SK-N-SH treated with all-trans-retinoic acid at 6 μM for 48 hours (cell line): ENCODE measurements around the gene PROK1.
"Not testable (repeated sequence)": the region's sequence is repeated elsewhere in the genome, so short reads cannot be mapped to it uniquely, and the experiment has no call there.

Experiments used
- ATAC-seq: fragments of 200-7000 bp; cut with Tn5 transposase; 3 replicates; pipeline ENCODE4 v1.9.1; 2020; ENCODE audit warnings: mild to moderate bottlenecking, moderate library complexity
- ARNTL ChIP-seq: fragments of 450-650 bp; formaldehyde crosslinking; IDR thresholded peaks from 2 replicates; pipeline ENCODE4 v1.5.0; 2020; ENCODE audit warnings: low read depth, mild to moderate bottlenecking, moderate library complexity, borderline replicate concordance
- BACH2 ChIP-seq: fragments of 250-450 bp; sonication (Bioruptor Pico); IDR thresholded peaks from 2 replicates; pipeline ENCODE4 v1.9.0; 2021; ENCODE audit warnings: mild to moderate bottlenecking, borderline replicate concordance
- CSDC2 ChIP-seq: fragments of 250-450 bp; sonication (Bioruptor Pico); IDR thresholded peaks from 2 replicates; pipeline ENCODE4 v1.5.0; 2020; ENCODE audit warnings: mild to moderate bottlenecking, moderate library complexity
- CSRNP3 ChIP-seq: fragments of 250-450 bp; sonication (Bioruptor Pico); IDR thresholded peaks from 2 replicates; pipeline ENCODE4 v1.5.1; 2021; ENCODE audit warnings: mild to moderate bottlenecking, moderate library complexity
- ESRRG ChIP-seq: fragments of 250-450 bp; sonication (Bioruptor Pico); IDR thresholded peaks from 2 replicates; pipeline ENCODE4 v1.6.1; 2021; ENCODE audit warnings: mild to moderate bottlenecking
- GLIS3 ChIP-seq: fragments of 250-450 bp; sonication (Bioruptor Pico); IDR thresholded peaks from 2 replicates; pipeline ENCODE4 v1.5.0; 2020; ENCODE audit warnings: mild to moderate bottlenecking, moderate library complexity
- ISL1 ChIP-seq: fragments of 250-450 bp; sonication (Bioruptor Pico); IDR thresholded peaks from 2 replicates; pipeline ENCODE4 v2.1.2; 2022; ENCODE audit warnings: mild to moderate bottlenecking, moderate library complexity
- PATZ1 ChIP-seq: fragments of 250-450 bp; sonication (Bioruptor Pico); IDR thresholded peaks from 2 replicates; pipeline ENCODE4 v1.8.0; 2020; ENCODE audit warnings: mild to moderate bottlenecking, moderate library complexity, borderline replicate concordance
- POU6F1 ChIP-seq: fragments of 250-450 bp; sonication (Bioruptor Pico); IDR thresholded peaks from 2 replicates; pipeline ENCODE4 v1.8.0; 2021; ENCODE audit warnings: low read depth, mild to moderate bottlenecking, moderate library complexity, borderline replicate concordance
- PPARA ChIP-seq: fragments of 250-450 bp; sonication (Bioruptor Pico); IDR thresholded peaks from 2 replicates; pipeline ENCODE4 v1.5.0; 2020; ENCODE audit warnings: mild to moderate bottlenecking, borderline replicate concordance
- RARB ChIP-seq: fragments of 250-450 bp; sonication (Bioruptor Pico); IDR thresholded peaks from 2 replicates; pipeline ENCODE4 v1.8.0; 2021; ENCODE audit warnings: mild to moderate bottlenecking, moderate library complexity
- SNAI2 ChIP-seq: fragments of 250-450 bp; sonication (Bioruptor Pico); IDR thresholded peaks from 2 replicates; pipeline ENCODE4 v1.5.0; 2020; ENCODE audit warnings: mild to moderate bottlenecking, moderate library complexity
- TCF4 ChIP-seq: fragments of 250-450 bp; sonication (Bioruptor Pico); IDR thresholded peaks from 2 replicates; pipeline ENCODE4 v1.8.0; 2021; ENCODE audit warnings: mild to moderate bottlenecking, moderate library complexity, borderline replicate concordance
- TOX ChIP-seq: fragments of 250-450 bp; sonication (Bioruptor Pico); IDR thresholded peaks from 2 replicates; pipeline ENCODE4 v1.8.0; 2021; ENCODE audit warnings: mild to moderate bottlenecking, moderate library complexity, borderline replicate concordance
- TSHZ2 ChIP-seq: fragments of 250-450 bp; sonication (Bioruptor Pico); IDR thresholded peaks from 2 replicates; pipeline ENCODE4 v1.5.0; 2020; ENCODE audit warnings: mild to moderate bottlenecking, moderate library complexity
- ZC3H10 ChIP-seq: fragments of 250-450 bp; sonication (Bioruptor Pico); IDR thresholded peaks from 2 replicates; pipeline ENCODE4 v1.5.1; 2021; ENCODE audit warnings: mild to moderate bottlenecking, moderate library complexity
- ZFP3 ChIP-seq: fragments of 250-450 bp; sonication (Bioruptor Pico); IDR thresholded peaks from 2 replicates; pipeline ENCODE4 v1.5.0; 2020; ENCODE audit warnings: mild to moderate bottlenecking, moderate library complexity
- ZFP30 ChIP-seq: fragments of 450-650 bp; formaldehyde crosslinking; IDR thresholded peaks from 2 replicates; pipeline ENCODE4 v1.5.0; 2022; ENCODE audit warnings: mild to moderate bottlenecking, moderate library complexity
- ZNF565 ChIP-seq: fragments of 450-650 bp; formaldehyde crosslinking; conservative IDR thresholded peaks from 2 replicates; pipeline ENCODE4 v1.5.0; 2020; ENCODE audit warnings: low read depth, mild to moderate bottlenecking, moderate library complexity
- ZNF70 ChIP-seq: fragments of 450-650 bp; formaldehyde crosslinking; IDR thresholded peaks from 2 replicates; pipeline ENCODE4 v1.5.0; 2020; ENCODE audit warnings: mild to moderate bottlenecking, moderate library complexity
- ZNF8 ChIP-seq: fragments of 450-650 bp; formaldehyde crosslinking; IDR thresholded peaks from 2 replicates; pipeline ENCODE4 v1.5.0; 2020; ENCODE audit warnings: mild to moderate bottlenecking, moderate library complexity

PROK1 gene

GRCh38 chr1:110450929-110451328 lies at the start of gene PROK1:
PROK1 (plus strand) TSS chr1:110451149; CDS start chr1:110451217, 68 bp downstream.
- TF ChIP-seq RARB (CRISPR knock-in tag) (no peak), ZNF8 (CRISPR knock-in tag) (no peak), BACH2 (CRISPR knock-in tag) (no peak), PPARA (CRISPR knock-in tag) (no peak), ZFP3 (CRISPR knock-in tag) (no peak), GLIS3 (no peak), TOX (no peak), SNAI2 (no peak), ARNTL (CRISPR knock-in tag) (no peak), CSDC2 (no peak)
- TF ChIP-seq, all 23 proteins: peak for 0

GRCh38 chr1:110403805-110404204 lies 47.1 kb upstream of the PROK1 start:
- no peak for ATAC-seq
- TF ChIP-seq GLIS3 (no peak), POU6F1 (CRISPR knock-in tag) (no peak), ESRRG (CRISPR knock-in tag) (no peak), PATZ1 (CRISPR knock-in tag) (no peak), BACH2 (CRISPR knock-in tag) (no peak), TCF4 (CRISPR knock-in tag) (no peak), ZFP30 (no peak), CSRNP3 (CRISPR knock-in tag) (no peak), PPARA (CRISPR knock-in tag) (no peak)

More at GRCh38 chr1:110450929-110451328, at the start of gene PROK1:
- no peak for ATAC-seq

GRCh38 chr1:110404401-110404800 lies 46.5 kb upstream of the PROK1 start:
- ATAC-seq, result no peak
- TF ChIP-seq POU6F1 (CRISPR knock-in tag) (no peak), ZNF70 (no peak), TSHZ2 (CRISPR knock-in tag) (no peak), GLIS3 (no peak), ZC3H10 (CRISPR knock-in tag) (no peak), ZNF565 (CRISPR knock-in tag) (no peak), PATZ1 (CRISPR knock-in tag) (no peak), RARB (CRISPR knock-in tag) (no peak), ZNF8 (CRISPR knock-in tag) (no peak), CSRNP3 (CRISPR knock-in tag) (no peak), BACH2 (CRISPR knock-in tag) (no peak), ISL1 (CRISPR knock-in tag) (no peak)

GRCh38 chr1:110406407-110406806 lies 44.5 kb upstream of the PROK1 start:
- ATAC-seq, result not testable (repeated sequence)
